GM12878 (cell line): ENCODE results near the gene SETBP1. TPM values are rescaled to one million over a fixed set of nuclear protein-coding genes. Genes with fewer than 3 reads are reported as not detected.

Experiments
- ATAC-seq: fragments of 200-7000 bp; cut with Tn5 transposase; 3 replicates; pipeline ENCODE4 v1.9.1; 2020; ENCODE audit warnings: mild to moderate bottlenecking, moderate library complexity
- BruUV-seq: library from RNA; stranded (reverse); fragments of 400-500 nt; replicated peaks from 2 replicates; lab custom pipeline; 2021; lab: Mats Ljungman, UMichigan
- CTCF ChIA-PET: fragments of 300-600 bp; sonication (Branson Sonifier 250); formaldehyde crosslinking; extraction: SDS; loops from one replicate; lab custom pipeline; 2021; ENCODE audit warnings: inconsistent platforms; lab: Yijun Ruan, JAX
- POLR2A ChIA-PET: fragments of 350-600 bp; formaldehyde crosslinking; extraction: SDS; loops from one replicate; lab custom pipeline; 2021; ENCODE audit warnings: inconsistent platforms; lab: Charles Lee
- RAD21 ChIA-PET: fragments of 300-600 bp; sonication (Branson Sonifier 250); formaldehyde crosslinking; loops from one replicate; lab custom pipeline; 2023; ENCODE audit warnings: antibody characterized with exemption; ENCODE audit not compliant: unreplicated experiment; lab: Charles Lee
- SMC1A ChIA-PET: fragments of 300-600 bp; sonication (Branson Sonifier 250); formaldehyde crosslinking; loops from one replicate; lab custom pipeline; 2023; ENCODE audit not compliant: unreplicated experiment, uncharacterized antibody; lab: Charles Lee
- DNase-seq: peaks from one replicate; pipeline ENCODE4 v3.0.0-alpha.2; 2011; ENCODE audit warnings: low read depth, low spot score
- FAIRE-seq: peaks from 3 replicates; lab custom pipeline; 2011; peaks lifted over from hg19 to GRCh38; lab: Jason Lieb, UNC
- H2AFZ ChIP-seq: 2 replicates; pipeline ENCODE4 v1.6.0; 2011; ENCODE audit warnings: low read depth, low read length, control low read depth; ENCODE audit not compliant: control insufficient read depth
- H3K27ac ChIP-seq: 2 replicates; pipeline ENCODE4 v1.5.1; 2011; ENCODE audit warnings: control low read depth; ENCODE audit not compliant: control insufficient read depth, insufficient read depth
- H3K27me3 ChIP-seq, 2 experiments: replicated peaks in 1 of 2; 2 replicates each; pipeline versions ENCODE4 v1.6.0 to v1.6.1; 2011; ENCODE audit warnings: low read length in 1 of 2; ENCODE audit not compliant: control insufficient read depth in 2 of 2, insufficient read depth in 2 of 2
- H3K36me3 ChIP-seq, 2 experiments: 2 replicates each; pipeline ENCODE4 v1.5.1; 2011; ENCODE audit warnings: low read length in 1 of 2; ENCODE audit not compliant: control insufficient read depth in 2 of 2, insufficient read depth in 2 of 2
- H3K4me1 ChIP-seq: 2 replicates; pipeline ENCODE4 v1.6.1; 2011; ENCODE audit warnings: mild to moderate bottlenecking, low read length, moderate library complexity, mixed read lengths; ENCODE audit not compliant: control insufficient read depth, insufficient read depth
- H3K4me2 ChIP-seq: 2 replicates; pipeline ENCODE4 v1.6.0; 2011; ENCODE audit warnings: control low read depth; ENCODE audit not compliant: control insufficient read depth, insufficient read depth
- H3K4me3 ChIP-seq: fragments of 200-600 bp; sonication (generic); 2 replicates; pipeline ENCODE4 v1.5.1; 2016
- H3K79me2 ChIP-seq: 2 replicates; pipeline ENCODE4 v1.6.0; 2011; ENCODE audit warnings: low read length; ENCODE audit not compliant: control insufficient read depth, insufficient read depth
- H3K9ac ChIP-seq: 2 replicates; pipeline ENCODE4 v1.8.0; 2011; ENCODE audit warnings: low read length, control low read depth, mixed read lengths; ENCODE audit not compliant: control insufficient read depth, insufficient read depth
- H3K9me3 ChIP-seq: replicated peaks from 3 replicates; pipeline ENCODE4 v1.5.1; 2011; ENCODE audit warnings: mild to moderate bottlenecking, low read length; ENCODE audit not compliant: control insufficient read depth, insufficient read depth
- H4K20me1 ChIP-seq: 2 replicates; pipeline ENCODE4 v1.6.0; 2011; ENCODE audit not compliant: control insufficient read depth, insufficient read depth
- NBN ChIP-seq: fragments of 450-650 bp; IDR thresholded peaks from 2 replicates; pipeline ENCODE4 v1.6.1; 2016
- NFYB ChIP-seq: IDR thresholded peaks from 2 replicates; pipeline ENCODE4 v1.6.1; 2011; ENCODE audit warnings: low read depth, mild to moderate bottlenecking, low read length, improper control_type of control experiment, moderate library complexity; ENCODE audit not compliant: insufficient read depth
- NRF1 ChIP-seq: conservative IDR thresholded peaks from 2 replicates; pipeline ENCODE4 v1.6.1; 2011; ENCODE audit warnings: mild to moderate bottlenecking, low read depth, low read length, improper control_type of control experiment
- POU2F2 ChIP-seq: IDR thresholded peaks from 3 replicates; pipeline ENCODE4 v1.6.1; 2011; ENCODE audit warnings: low read depth, mild to moderate bottlenecking, low read length, borderline replicate concordance
- SUPT20H ChIP-seq: IDR thresholded peaks from 2 replicates; pipeline ENCODE4 v1.6.1; 2011; ENCODE audit warnings: low read depth, mild to moderate bottlenecking, low read length, moderate library complexity, borderline replicate concordance; ENCODE audit not compliant: control insufficient read depth
- WGBS: methylation state at CpG from one replicate; pipeline ENCODE4 v1.1.6; 2016; ENCODE audit warnings: low lambda C conversion rate; ENCODE audit not compliant: insufficient replicate concordance, insufficient coverage; ENCODE audit errors: missing lambda C conversion rate; 5-methylcytosine and 5-hydroxymethylcytosine counted together
- in situ Hi-C: fragments of 300-500 bp; cut with MboI; formaldehyde crosslinking; loops from 9 replicates; pipeline ENCODE4 v1.14.3; 2018; ENCODE audit warnings: mixed read lengths
- intact Hi-C: fragments of 100-400 bp; cut with micrococcal nuclease; formaldehyde crosslinking; loops from one replicate; pipeline ENCODE4 v1.14.2; 2022; ENCODE audit not compliant: unreplicated experiment
- polyA plus RNA-seq, 11 experiments: library from polyadenylated mRNA; depleted of rRNA in 4 of 11; unstranded in 6 of 11; stranded (reverse) in 5 of 11; fragments of >200 nt; fragmentation: Nextera tagmentation in 4 of 11; fragmentation: Illumina TruSeq in 1 of 11; extraction: Ambion mirVana in 4 of 11; extraction: Trizol in 1 of 11; gene quantifications; 1 replicate in 1 of 11; 2 replicates in 10 of 11; pipeline versions ENCODE4 v1.2.1 to v1.2.3, GENCODE V29; 2011 to 2016; ENCODE audit warnings: inconsistent platforms in 2 of 11, missing spikeins in 2 of 11, low read depth in 1 of 11
- total RNA-seq, 4 experiments: library from RNA; depleted of rRNA in 3 of 4; stranded (reverse); fragments of >200 nt in 3 of 4; fragmentation: Illumina TruSeq in 1 of 4; extraction: Trizol in 1 of 4; gene quantifications; 2 replicates each; pipeline versions ENCODE4 v1.2.1 to v1.2.3, GENCODE V29; 2013 to 2021
- TF ChIP-seq, protein P1 (sequence below): fragments of 450-650 bp; IDR thresholded peaks from 2 replicates; pipeline ENCODE4 v1.6.1; 2017; ENCODE audit warnings: low read depth, mild to moderate bottlenecking, moderate library complexity

Gene SETBP1
- total and polyA plus RNA-seq, 10 of the 15 experiments (the other 5 are each of a cell fraction or from before 2014, with no cell fraction given): 0.99 to 29.7 (median 8.3) TPM

DNA sequence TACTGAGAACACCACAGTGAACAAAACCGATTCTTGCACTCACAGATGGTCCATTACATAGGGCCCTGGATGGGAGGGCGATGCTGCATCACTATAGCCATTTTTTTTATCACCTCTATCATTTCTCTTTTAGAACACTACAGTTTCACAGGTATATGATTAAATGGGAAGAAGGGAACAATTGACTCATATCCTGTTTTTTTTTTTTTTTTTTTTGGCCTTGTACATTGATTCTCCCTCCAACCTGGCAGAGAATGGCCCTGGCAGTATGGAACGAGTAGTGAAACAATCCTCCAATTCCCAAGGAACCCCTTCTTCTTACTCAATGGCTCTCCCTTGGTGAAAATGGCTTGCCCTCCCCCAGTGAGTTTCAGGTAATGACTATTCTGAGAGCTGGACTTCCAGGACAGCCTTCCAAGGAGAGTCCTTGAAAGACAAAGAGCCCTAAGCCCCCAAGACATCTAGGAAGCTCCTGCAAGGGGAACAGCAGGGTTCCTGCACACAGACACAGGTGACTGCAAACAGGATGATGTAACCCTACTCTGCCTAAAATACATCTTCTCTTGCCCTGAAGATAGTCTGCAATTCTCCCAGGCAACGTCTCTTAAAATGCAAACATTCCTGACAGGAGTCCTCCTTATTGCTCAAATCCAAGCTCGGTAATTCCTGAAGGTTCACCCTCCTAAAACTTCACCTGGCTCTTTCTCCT, 405.4 kb downstream of the SETBP1 start:
- no peaks in the 10 kb centered on the region for H4K20me1 ChIP-seq
- H3K4me3 ChIP-seq: no peak overlapping the region
- in situ Hi-C loops: loop anchor here (10.0 kb wide), 1 partner anchor 61 kb away; no protein-coding TSS in a partner anchor
- DNase-seq: no peak
- no peaks in the 10 kb centered on the region for H3K27me3 ChIP-seq
- WGBS: 48% methylated on average over 4 of the region's 5 CpGs
- H3K4me1 ChIP-seq: no peaks in the 10 kb centered on the region
- H3K79me2 ChIP-seq: no peaks in the 10 kb centered on the region
- TF ChIP-seq NBN (no peak), NFYB (no peak), SUPT20H (no peak), NRF1 (no peak), POU2F2 (no peak)
- TF ChIP-seq, protein P1, sequence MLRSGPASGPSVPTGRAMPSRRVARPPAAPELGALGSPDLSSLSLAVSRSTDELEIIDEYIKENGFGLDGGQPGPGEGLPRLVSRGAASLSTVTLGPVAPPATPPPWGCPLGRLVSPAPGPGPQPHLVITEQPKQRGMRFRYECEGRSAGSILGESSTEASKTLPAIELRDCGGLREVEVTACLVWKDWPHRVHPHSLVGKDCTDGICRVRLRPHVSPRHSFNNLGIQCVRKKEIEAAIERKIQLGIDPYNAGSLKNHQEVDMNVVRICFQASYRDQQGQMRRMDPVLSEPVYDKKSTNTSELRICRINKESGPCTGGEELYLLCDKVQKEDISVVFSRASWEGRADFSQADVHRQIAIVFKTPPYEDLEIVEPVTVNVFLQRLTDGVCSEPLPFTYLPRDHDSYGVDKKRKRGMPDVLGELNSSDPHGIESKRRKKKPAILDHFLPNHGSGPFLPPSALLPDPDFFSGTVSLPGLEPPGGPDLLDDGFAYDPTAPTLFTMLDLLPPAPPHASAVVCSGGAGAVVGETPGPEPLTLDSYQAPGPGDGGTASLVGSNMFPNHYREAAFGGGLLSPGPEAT: no peak
- TF ChIP-seq, all 136 proteins: peak for 0
- ChIA-PET SMC1A (interaction anchor here (0.6 to 2.2 kb wide), 10 partner anchors 10 to 141 kb away, joined by 3 to 21 read pairs (median 4); no protein-coding TSS in a partner anchor), CTCF (interaction anchor here (0.8 to 2.2 kb wide), 4 partner anchors 16 to 299 kb away, joined by 3 to 19 read pairs (median 4); no protein-coding TSS in a partner anchor), POLR2A (no interaction called here), RAD21 (interaction anchor here (1.2 to 2.0 kb wide), 2 partner anchors 127 to 363 kb away, joined by 5 to 13 read pairs; no protein-coding TSS in a partner anchor)
- Histone ChIP-seq H2AFZ (no peak overlapping the region), H3K9me3 (peaks cover 3% of the 10 kb centered on the region; the same call in 1 of the 3 replicates), H3K4me2 (no peak overlapping the region), H3K27ac (no peak overlapping the region), H3K36me3 (no peaks in the 10 kb centered on the region), H3K9ac (no peak overlapping the region)
- FAIRE-seq (no peak), ATAC-seq (no peak)
- intact Hi-C loops: no loop called here
- no TSS peak for BruUV-seq
